ENCODE measurements around the gene HMGCLL1. TPM values are rescaled to one million over a fixed set of nuclear protein-coding genes. Genes with fewer than 3 reads are reported as not detected.

Gene HMGCLL1
- total RNA-seq, 1 donor from 2014 or later = 0.75 TPM

DNA sequence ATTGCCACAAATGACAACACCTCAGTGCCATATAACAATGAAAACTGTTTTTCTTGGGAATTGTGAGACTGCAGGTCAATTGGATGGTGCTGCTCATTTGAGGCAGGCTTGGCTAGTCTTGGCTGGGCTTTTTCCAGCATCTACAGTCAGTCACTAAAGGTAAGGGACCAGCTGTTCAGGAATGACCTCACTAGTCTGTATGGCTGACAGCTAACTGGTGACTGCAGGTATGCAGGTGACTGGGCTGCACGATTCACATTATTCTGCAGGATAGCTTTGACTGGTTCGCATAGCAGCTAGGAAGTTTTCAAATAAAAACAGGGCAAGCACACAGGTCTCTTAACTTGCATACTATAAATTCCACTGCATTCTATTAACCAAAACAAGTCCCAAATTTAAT lies 22.1 kb upstream of the HMGCLL1 start:
- Mint-ChIP-seq H3K36me3 (ENCODE audit: low read depth) (no peaks in the 10 kb centered on the region), H3K9me3 (no peaks in the 10 kb centered on the region), H3K27me3 (ENCODE audit: low read depth) (no peaks in the 10 kb centered on the region), H3K4me1 (no peaks in the 10 kb centered on the region), H3K27ac (ENCODE audit: unreplicated experiment) (no peak overlapping the region), H3K4me3 (no peak overlapping the region)
- DNase-seq (ENCODE audit: low read depth, low spot score) = no peak
- TF ChIP-seq, protein P1, sequence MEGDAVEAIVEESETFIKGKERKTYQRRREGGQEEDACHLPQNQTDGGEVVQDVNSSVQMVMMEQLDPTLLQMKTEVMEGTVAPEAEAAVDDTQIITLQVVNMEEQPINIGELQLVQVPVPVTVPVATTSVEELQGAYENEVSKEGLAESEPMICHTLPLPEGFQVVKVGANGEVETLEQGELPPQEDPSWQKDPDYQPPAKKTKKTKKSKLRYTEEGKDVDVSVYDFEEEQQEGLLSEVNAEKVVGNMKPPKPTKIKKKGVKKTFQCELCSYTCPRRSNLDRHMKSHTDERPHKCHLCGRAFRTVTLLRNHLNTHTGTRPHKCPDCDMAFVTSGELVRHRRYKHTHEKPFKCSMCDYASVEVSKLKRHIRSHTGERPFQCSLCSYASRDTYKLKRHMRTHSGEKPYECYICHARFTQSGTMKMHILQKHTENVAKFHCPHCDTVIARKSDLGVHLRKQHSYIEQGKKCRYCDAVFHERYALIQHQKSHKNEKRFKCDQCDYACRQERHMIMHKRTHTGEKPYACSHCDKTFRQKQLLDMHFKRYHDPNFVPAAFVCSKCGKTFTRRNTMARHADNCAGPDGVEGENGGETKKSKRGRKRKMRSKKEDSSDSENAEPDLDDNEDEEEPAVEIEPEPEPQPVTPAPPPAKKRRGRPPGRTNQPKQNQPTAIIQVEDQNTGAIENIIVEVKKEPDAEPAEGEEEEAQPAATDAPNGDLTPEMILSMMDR (conservative IDR thresholded peaks at IDR 0.05) = no peak

DNA sequence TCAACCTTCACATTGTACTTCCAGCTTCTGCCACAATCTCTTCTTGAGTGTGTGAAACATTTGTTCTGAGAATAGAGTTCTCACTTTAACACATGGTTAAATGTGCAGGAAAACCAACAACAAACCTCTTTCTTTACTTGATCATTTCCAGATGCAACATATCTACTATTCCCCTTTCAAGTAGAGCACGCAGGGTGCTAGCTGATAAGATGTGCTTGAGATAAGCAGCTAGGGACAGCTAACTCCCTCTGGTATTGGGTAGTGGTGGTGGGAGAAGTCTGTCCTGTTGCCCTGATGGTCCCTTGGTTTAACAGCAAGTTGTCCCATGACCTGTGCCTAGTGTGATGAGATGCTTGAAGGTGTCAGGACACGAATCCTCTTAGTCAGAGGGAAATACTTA lies 15.4 kb upstream of the HMGCLL1 start:
- no peak for DNase-seq (ENCODE audit: low read depth, low spot score)
- Mint-ChIP-seq H3K36me3 (ENCODE audit: low read depth) (no peaks in the 10 kb centered on the region), H3K9me3 (no peaks in the 10 kb centered on the region), H3K27ac (ENCODE audit: unreplicated experiment) (no peak overlapping the region), H3K4me1 (peaks cover 5% of the 10 kb centered on the region), H3K27me3 (ENCODE audit: low read depth) (no peaks in the 10 kb centered on the region), H3K4me3 (no peak overlapping the region)
- TF ChIP-seq, protein P1 (conservative IDR thresholded peaks at IDR 0.05) = no peak

DNA sequence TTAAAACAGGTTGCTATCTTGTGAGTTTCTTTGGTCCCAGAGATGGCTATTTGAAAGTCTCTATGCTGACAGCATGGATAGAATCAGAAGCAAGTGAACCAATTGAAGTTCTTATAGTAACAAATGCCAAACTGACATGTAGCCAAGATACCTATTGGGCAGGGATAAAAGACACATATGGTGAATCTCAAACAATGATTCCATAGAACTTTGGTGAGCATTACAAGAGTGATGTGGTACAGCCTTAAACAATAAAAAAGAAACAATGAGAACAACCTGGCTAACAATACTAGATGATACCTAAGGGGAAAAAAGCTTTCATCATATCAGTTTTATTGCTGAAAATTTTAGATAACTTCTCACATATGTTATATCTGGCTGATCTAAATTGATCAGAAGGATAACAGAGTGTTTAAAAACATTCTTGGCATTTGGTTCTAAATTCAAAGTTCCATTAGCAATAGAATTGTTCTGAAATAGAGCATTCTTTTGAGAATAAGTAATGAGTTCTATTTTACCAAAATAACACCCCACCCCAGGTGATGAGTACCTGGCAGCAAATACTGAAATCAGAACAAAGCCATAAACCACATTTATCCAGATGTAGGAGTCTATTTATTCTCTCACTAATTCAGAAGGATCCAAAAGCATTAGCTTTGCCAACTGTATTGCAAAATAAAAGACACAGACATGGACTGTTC lies 5.8 kb upstream of the HMGCLL1 start:
- TF ChIP-seq, protein P1 (conservative IDR thresholded peaks at IDR 0.05) = no peak
- Mint-ChIP-seq H3K27ac (ENCODE audit: unreplicated experiment) (no peak overlapping the region), H3K9me3 (peaks cover 7% of the 10 kb centered on the region), H3K27me3 (ENCODE audit: low read depth) (no peaks in the 10 kb centered on the region), H3K36me3 (ENCODE audit: low read depth) (no peaks in the 10 kb centered on the region), H3K4me1 (no peaks in the 10 kb centered on the region), H3K4me3 (no peak overlapping the region)
- no peak for DNase-seq (ENCODE audit: low read depth, low spot score)

DNA sequence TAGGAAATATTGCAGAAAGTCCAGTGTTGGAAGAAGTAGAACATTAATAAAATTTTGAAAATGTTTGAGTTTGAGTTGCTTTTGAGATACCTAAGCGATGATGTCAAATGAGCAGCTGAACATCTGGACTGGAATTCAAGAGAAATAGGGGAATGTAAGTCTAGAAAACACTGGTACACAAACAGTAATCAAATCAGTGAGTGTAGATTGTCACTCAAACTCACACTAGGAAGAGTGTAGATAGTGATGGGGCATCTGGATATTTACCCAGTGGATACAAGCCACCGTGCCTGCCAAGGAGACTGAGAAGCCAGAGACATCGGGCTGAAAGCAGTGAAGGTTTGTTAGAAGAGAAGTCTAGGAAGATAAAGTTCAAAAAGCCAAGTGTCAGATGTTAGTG lies 2.2 kb downstream of the HMGCLL1 start:
- no peak overlapping the region for H3K27ac Mint-ChIP-seq (ENCODE audit: unreplicated experiment)
- no peak overlapping the region for H3K4me3 Mint-ChIP-seq
- TF ChIP-seq, protein P1 (conservative IDR thresholded peaks at IDR 0.05) = no peak
- peaks cover 7% of the 10 kb centered on the region for H3K4me1 Mint-ChIP-seq
- no peak for DNase-seq (ENCODE audit: low read depth, low spot score)
- peaks cover 5% of the 10 kb centered on the region for H3K36me3 Mint-ChIP-seq (ENCODE audit: low read depth)
- peaks cover 7% of the 10 kb centered on the region for H3K9me3 Mint-ChIP-seq
- H3K27me3 Mint-ChIP-seq (ENCODE audit: low read depth) = peaks cover 21% of the 10 kb centered on the region

DNA sequence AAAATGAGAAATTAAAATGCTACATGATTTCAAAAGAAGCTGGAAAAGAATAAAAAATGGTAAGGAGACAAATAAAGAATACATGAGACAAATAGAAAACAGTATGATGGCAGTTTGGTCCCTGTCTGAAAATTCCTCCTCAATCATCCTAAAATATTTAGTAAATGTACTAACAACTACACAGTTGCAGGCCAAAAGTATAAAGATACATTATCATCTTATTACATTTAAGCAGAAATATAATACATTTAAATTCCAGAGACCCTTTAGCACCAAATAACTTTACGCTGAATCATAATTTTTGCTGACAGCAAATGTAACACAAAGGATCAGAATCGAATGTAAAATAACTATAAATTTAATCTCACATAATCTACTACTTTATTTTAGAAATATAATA lies 4.4 kb downstream of the HMGCLL1 start:
- no peak overlapping the region for H3K4me3 Mint-ChIP-seq
- H3K36me3 Mint-ChIP-seq (ENCODE audit: low read depth) = peaks cover 5% of the 10 kb centered on the region
- DNase-seq (ENCODE audit: low read depth, low spot score) = no peak
- no peak overlapping the region for H3K27ac Mint-ChIP-seq (ENCODE audit: unreplicated experiment)
- peaks cover 21% of the 10 kb centered on the region for H3K27me3 Mint-ChIP-seq (ENCODE audit: low read depth)
- TF ChIP-seq, protein P1 (conservative IDR thresholded peaks at IDR 0.05) = no peak
- H3K9me3 Mint-ChIP-seq = peaks cover 7% of the 10 kb centered on the region
- H3K4me1 Mint-ChIP-seq = peaks cover 7% of the 10 kb centered on the region

Data from neural crest cell (in vitro differentiated cells).